Measurements from ENCODE around the gene WWOX.

WWOX gene

GRCh38 chr16:78284957-78285434 lies 185.5 kb downstream of the WWOX start:
- H3K4me3 ChIP-seq (ENCODE audit: control insufficient read depth, low read depth, low read length): no peak overlapping the region
- no peak for TF ChIP-seq CTCF (IDR thresholded peaks at IDR 0.05; ENCODE audit: control insufficient read depth, insufficient read depth, low read depth, low read length, missing control alignments)
- DNase-seq (ENCODE audit: low read depth): no peak

GRCh38 chr16:78285437-78285922 lies 186.0 kb downstream of the WWOX start:
- H3K4me3 ChIP-seq (ENCODE audit: control insufficient read depth, low read depth, low read length): no peak overlapping the region
- no peak for TF ChIP-seq CTCF (IDR thresholded peaks at IDR 0.05; ENCODE audit: control insufficient read depth, insufficient read depth, low read depth, low read length, missing control alignments)
- DNase-seq (ENCODE audit: low read depth): no peak

GRCh38 chr16:78286065-78286464 lies 186.6 kb downstream of the WWOX start:
- no peak for TF ChIP-seq CTCF (IDR thresholded peaks at IDR 0.05; ENCODE audit: control insufficient read depth, insufficient read depth, low read depth, low read length, missing control alignments)
- DNase-seq (ENCODE audit: low read depth): no peak
- H3K4me3 ChIP-seq (ENCODE audit: control insufficient read depth, low read depth, low read length): no peak overlapping the region

GRCh38 chr16:78288888-78289287 lies 189.4 kb downstream of the WWOX start:
- H3K4me3 ChIP-seq (ENCODE audit: control insufficient read depth, low read depth, low read length): no peak overlapping the region
- DNase-seq (ENCODE audit: low read depth): no peak
- TF ChIP-seq CTCF (IDR thresholded peaks at IDR 0.05; ENCODE audit: control insufficient read depth, insufficient read depth, low read depth, low read length, missing control alignments): no peak

- H3K4me3 ChIP-seq (ENCODE audit: control insufficient read depth, low read depth, low read length): no peak overlapping the region
- no peak for TF ChIP-seq CTCF (IDR thresholded peaks at IDR 0.05; ENCODE audit: control insufficient read depth, insufficient read depth, low read depth, low read length, missing control alignments)
- no peak for DNase-seq (ENCODE audit: low read depth)
Observed at GRCh38 chr16:78289373-78289772, 189.9 kb downstream of the WWOX start.

- H3K4me3 ChIP-seq (ENCODE audit: control insufficient read depth, low read depth, low read length): no peak overlapping the region
- no peak for TF ChIP-seq CTCF (IDR thresholded peaks at IDR 0.05; ENCODE audit: control insufficient read depth, insufficient read depth, low read depth, low read length, missing control alignments)
- DNase-seq (ENCODE audit: low read depth): no peak
Observed at GRCh38 chr16:78289844-78290277, 190.4 kb downstream of the WWOX start.

- no peak for DNase-seq (ENCODE audit: low read depth)
- H3K4me3 ChIP-seq (ENCODE audit: control insufficient read depth, low read depth, low read length): no peak overlapping the region
- no peak for TF ChIP-seq CTCF (IDR thresholded peaks at IDR 0.05; ENCODE audit: control insufficient read depth, insufficient read depth, low read depth, low read length, missing control alignments)
Observed at GRCh38 chr16:78290395-78290794, 190.9 kb downstream of the WWOX start.
